Activated CD8-positive, alpha-beta T cell treated with anti-CD3 and anti-CD28 coated beads, Interleukin-2, amount 10 ng/mL, durations not matched to agents 7 days and 5 days (primary cell): Measurements from ENCODE around the gene SHC2. TPM values are rescaled to one million over a fixed set of nuclear protein-coding genes. Genes with fewer than 3 reads are reported as not detected.
A peak's percentile ranks its signal among the peaks of the same experiment; 100 is the strongest.
"Not testable (repeated sequence)": the region's sequence is repeated elsewhere in the genome, so short reads cannot be mapped to it uniquely, and the experiment has no call there.

Experiments used
- ATAC-seq: fragments of 150-1000 bp; cut with Tn5 transposase; one replicate; pipeline ENCODE4 v1.10.0; 2021; ENCODE audit warnings: moderate library complexity
- CTCF ChIA-PET: fragments of 350-600 bp; sonication (Branson Sonifier 250); formaldehyde crosslinking; loops from one replicate; lab custom pipeline; 2021; ENCODE audit warnings: antibody characterized with exemption; lab: Charles Lee
- POLR2A ChIA-PET: fragments of 350-600 bp; sonication (Branson Sonifier 250); formaldehyde crosslinking; loops from one replicate; lab custom pipeline; 2021; ENCODE audit warnings: antibody characterized with exemption; lab: Charles Lee
- DNase-seq: peaks from one replicate; pipeline ENCODE4 v3.0.0-alpha.2; 2020
- H3K27ac Mint-ChIP-seq: one replicate; pipeline ENCODE4 v1.8.0; 2021; ENCODE audit warnings: mild to moderate bottlenecking, mixed read lengths
- H3K27me3 Mint-ChIP-seq: one replicate; pipeline ENCODE4 v1.8.0; 2021; ENCODE audit warnings: low read depth, mixed read lengths
- H3K36me3 Mint-ChIP-seq: one replicate; pipeline ENCODE4 v1.8.0; 2021; ENCODE audit warnings: low read depth, mixed read lengths
- H3K4me1 Mint-ChIP-seq: one replicate; pipeline ENCODE4 v1.8.0; 2021; ENCODE audit warnings: low read depth, mixed read lengths
- H3K4me3 Mint-ChIP-seq: one replicate; pipeline ENCODE4 v1.8.0; 2021; ENCODE audit warnings: mild to moderate bottlenecking, mixed read lengths
- H3K9me3 Mint-ChIP-seq: one replicate; pipeline ENCODE4 v1.8.0; 2022; ENCODE audit warnings: mixed read lengths; ENCODE audit not compliant: insufficient read depth
- total RNA-seq, 2 experiments: library from RNA; stranded (reverse); gene quantifications; one replicate each; pipeline ENCODE4 v1.2.3, GENCODE V29; 2021

Gene SHC2
- total RNA-seq, 2 experiments from 2014 or later, result not detected

DNA sequence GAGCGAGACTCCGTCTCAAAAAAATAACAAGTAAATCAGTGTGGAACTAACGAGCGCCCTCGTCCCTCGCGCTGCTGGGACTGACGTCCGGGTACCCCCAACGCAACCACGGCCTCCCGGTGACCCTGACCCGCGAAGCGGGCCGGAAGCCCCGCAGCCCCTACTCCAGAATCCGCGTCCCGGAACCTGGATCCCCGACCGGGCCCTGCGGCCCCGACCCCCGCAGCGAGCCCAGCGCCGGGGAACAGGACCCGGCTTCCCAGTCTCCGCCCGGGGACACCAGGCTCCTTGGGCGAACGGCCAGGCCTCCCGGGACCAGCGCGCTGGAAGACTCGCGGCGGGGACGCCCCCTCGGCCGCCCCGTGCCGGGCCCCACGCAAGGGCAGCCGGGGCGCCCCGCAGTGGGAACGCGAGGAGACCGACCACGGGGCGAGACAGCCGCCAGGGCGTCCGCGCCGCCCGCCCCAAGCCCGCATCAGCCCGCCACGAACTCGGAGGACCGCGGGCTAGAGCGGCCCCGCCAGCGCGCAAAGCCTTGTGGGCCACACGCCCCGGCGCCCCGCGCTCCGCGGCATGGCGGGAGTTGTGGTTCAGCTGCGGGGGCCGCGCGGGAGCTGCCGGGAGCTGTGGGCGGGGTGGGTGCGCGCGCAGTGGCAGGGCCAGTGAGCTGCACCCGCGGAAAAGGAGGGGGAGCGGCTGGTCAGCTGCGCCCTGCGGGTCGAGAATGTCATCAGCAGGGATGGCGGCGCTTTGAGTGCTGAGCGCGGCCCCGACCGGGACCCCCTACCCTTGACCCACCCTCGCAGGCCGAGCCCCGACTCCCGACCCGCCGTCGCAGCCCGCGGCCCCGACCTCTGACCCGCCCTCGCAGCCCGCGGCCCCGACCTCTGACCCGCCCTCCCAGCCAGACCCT, 27.9 kb upstream of the SHC2 start:
- Mint-ChIP-seq H3K4me3 (peak overlapping the region; percentile 78), H3K27ac (peak overlapping the region; percentile 89), H3K9me3 (peaks cover 5% of the 10 kb centered on the region), H3K27me3 (peaks cover 4% of the 10 kb centered on the region), H3K4me1 (peaks cover 14% of the 10 kb centered on the region), H3K36me3 (peaks cover 4% of the 10 kb centered on the region)
- ATAC-seq (peak; percentile 89), DNase-seq (peak; percentile 93)
- CTCF ChIA-PET, result interaction anchor here (1.0 to 1.8 kb wide), 2 partner anchors 18 to 22 kb away, joined by 9 to 12 read pairs; no protein-coding TSS in a partner anchor
- POLR2A ChIA-PET, result interaction anchor here (0.6 to 1.1 kb wide), 6 partner anchors 18 to 116 kb away, joined by 3 to 6 read pairs (median 4); partner anchors contain the start of gene TPGS1

DNA sequence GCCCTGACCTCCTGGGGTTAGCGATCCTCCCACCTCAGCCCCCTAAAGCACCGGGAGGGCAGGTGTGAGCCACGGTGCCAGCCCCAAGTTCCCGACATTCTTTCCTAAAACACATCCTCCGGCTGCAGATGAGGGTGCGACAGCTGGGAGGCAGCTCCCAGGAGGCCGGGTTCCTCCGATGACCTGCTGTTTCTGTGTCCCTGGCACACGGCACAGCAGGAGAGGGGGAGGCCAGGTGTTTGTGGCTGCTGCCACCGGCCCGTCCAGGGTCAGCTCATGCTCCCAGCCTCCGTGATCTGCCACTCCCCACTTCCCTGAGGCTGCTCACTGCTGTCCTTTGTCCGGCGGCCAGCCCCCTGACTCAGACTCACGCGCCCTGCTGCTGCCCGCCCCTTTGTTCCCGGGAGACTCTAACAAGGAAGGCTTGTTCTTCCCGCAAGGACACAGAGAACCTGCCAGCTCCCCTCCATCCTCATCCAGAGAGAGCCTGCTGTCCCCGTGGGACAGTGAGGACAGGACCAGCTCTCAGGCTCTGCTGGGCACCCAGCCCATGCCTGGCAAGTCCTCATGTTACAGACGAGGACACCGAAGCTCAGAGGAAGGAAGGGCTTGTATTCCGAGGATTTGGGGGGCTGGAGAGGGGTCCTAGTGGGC, 24.9 kb upstream of the SHC2 start:
- Mint-ChIP-seq H3K4me3 (no peak overlapping the region), H3K36me3 (peaks cover 12% of the 10 kb centered on the region), H3K9me3 (peaks cover 13% of the 10 kb centered on the region), H3K4me1 (peaks cover 12% of the 10 kb centered on the region), H3K27ac (no peak overlapping the region), H3K27me3 (peaks cover 8% of the 10 kb centered on the region)
- CTCF ChIA-PET, result interaction anchor here (1.1 kb wide), 1 partner anchor 21 kb away, joined by 4 read pairs; the partner anchor contains the start of gene TPGS1
- POLR2A ChIA-PET, result no interaction called here
- ATAC-seq, result no peak
- no peak for DNase-seq

DNA sequence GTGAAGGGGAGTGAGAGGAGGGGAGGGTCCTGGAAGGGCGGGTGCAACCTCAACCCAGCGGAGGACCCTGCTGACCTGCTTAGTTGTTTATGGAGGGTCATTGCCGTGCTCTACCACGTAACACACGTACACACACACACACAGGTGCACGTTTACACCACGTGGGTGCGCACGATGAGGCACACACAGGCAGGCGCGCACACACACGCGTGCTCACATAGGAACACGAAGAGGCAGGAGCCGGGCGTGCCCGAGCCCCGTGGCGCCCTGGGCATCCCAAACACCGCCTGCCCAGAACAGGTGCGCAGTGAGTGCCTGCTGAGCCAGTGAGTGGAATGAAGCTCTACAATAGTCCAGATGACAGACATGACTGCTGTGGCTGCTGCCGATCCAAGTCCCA, 24.2 kb upstream of the SHC2 start:
- Mint-ChIP-seq H3K4me3 (no peak overlapping the region), H3K27me3 (peaks cover 14% of the 10 kb centered on the region), H3K36me3 (peaks cover 19% of the 10 kb centered on the region), H3K27ac (no peak overlapping the region), H3K9me3 (peaks cover 13% of the 10 kb centered on the region), H3K4me1 (peaks cover 9% of the 10 kb centered on the region)
- ATAC-seq (no peak), DNase-seq (no peak)
- CTCF ChIA-PET, result interaction anchor here (1.1 kb wide), 1 partner anchor 22 kb away, joined by 4 read pairs; the partner anchor contains the start of gene TPGS1
- POLR2A ChIA-PET, result no interaction called here

DNA sequence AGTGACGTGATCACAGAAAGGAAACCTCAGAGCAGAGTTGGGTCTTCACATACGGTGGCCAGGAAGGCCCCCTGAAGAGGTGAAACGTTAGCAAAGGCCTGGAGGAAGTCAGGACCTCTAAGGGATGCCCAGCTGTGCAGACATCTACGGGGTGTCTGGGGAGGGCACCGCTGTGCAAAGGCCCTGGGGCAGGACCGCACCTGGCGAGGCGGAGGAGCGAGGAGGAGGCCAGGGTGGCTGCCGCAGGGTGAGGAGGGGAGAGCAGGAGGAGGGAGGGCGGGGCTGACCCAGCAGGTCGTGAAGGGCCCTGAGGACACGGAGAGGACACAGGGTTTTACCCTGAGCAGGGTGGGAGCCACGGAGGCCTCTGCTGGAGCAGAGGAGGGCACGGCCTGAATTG, 23.7 kb upstream of the SHC2 start:
- ATAC-seq, result no peak
- H3K4me1 Mint-ChIP-seq, result peaks cover 5% of the 10 kb centered on the region
- no peak for DNase-seq
- CTCF ChIA-PET, result interaction anchor here (1.9 kb wide), 1 partner anchor 26 kb away, joined by 4 read pairs; no protein-coding TSS in a partner anchor
- POLR2A ChIA-PET, result no interaction called here
- peaks cover 22% of the 10 kb centered on the region for H3K36me3 Mint-ChIP-seq
- no peak overlapping the region for H3K27ac Mint-ChIP-seq
- peaks cover 14% of the 10 kb centered on the region for H3K27me3 Mint-ChIP-seq
- no peak overlapping the region for H3K4me3 Mint-ChIP-seq
- H3K9me3 Mint-ChIP-seq, result peaks cover 13% of the 10 kb centered on the region

DNA sequence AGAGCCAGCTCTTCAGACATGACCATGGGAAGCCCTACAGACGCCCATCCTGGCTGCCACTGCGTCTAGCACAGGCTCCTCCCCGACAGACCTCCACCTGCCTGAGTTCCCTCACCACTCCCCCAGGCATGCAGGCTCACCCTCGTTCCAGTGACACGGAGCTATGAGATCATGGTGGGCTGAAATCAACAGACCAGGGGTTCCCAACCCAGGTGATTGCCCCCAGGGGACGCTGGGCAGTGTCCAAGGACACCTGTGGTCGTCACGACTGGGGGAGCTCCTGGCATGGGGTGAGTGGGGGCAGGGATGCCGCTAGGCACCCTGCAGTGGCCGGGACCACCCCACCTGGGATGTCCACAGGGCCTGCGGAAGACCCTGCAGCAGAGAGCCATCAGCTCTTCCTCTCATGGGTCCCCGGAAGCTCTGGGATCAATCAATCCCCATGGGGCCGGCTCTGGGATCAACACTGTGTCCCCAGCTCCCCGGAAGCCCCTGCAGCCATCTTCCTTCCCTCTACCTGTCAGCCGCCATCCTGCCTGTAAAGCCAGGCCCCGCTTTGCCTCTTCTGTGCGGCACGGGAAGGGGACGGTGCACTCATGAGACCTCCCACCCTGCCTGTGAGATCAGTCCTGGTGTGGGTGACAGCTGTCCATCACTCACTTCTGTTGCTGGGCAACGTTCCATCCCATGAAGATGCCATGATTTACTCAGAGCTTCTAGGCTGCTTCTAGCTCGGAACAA, 22.7 kb upstream of the SHC2 start:
- ATAC-seq (no peak), DNase-seq (no peak)
- H3K27me3 Mint-ChIP-seq, result peaks cover 14% of the 10 kb centered on the region
- peaks cover 13% of the 10 kb centered on the region for H3K9me3 Mint-ChIP-seq
- H3K4me1 Mint-ChIP-seq, result peaks cover 4% of the 10 kb centered on the region
- H3K36me3 Mint-ChIP-seq, result peaks cover 21% of the 10 kb centered on the region
- POLR2A ChIA-PET, result no interaction called here
- no peak overlapping the region for H3K27ac Mint-ChIP-seq
- CTCF ChIA-PET, result interaction anchor here (1.9 kb wide), 1 partner anchor 27 kb away, joined by 4 read pairs; no protein-coding TSS in a partner anchor
- no peak overlapping the region for H3K4me3 Mint-ChIP-seq

DNA sequence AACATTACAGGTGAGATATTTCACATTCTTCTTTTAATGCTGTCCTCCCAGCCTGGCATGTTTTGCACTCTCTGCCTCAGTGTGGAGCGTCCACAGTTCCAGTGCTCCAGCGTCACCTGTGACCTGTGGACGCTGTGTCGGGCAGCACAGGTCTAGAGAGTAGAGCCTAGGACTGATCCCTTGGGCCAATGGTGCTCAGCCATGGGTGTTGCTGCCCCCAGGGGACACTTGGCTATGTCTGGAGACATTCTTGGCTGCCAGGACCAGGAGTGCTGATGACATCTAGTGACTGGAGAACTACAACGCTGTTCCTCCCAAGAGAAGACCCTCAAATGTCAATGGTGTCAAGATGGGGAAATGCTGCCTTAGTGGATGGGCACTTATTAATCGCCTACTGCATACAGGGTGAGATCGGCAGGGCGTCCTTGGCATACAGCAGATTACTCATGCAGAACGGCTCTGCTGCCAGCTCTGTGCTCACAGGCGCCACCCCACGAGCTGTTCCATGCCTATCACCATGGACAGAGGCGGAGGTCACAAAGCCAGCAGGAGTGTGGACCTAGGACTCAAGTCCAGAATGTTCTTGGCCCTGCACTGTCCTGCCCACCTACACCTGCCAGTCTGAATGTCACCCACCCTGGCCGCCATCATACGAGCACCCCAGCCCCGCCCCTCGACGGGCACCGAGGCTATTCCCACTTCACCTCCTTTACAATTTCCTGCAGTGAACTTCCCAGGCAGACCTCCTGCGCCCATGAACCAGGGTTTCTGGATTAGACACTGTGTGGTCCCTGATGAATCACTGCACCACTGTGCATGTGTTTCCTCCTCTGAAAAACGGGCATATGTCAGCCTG, 21.6 kb upstream of the SHC2 start:
- DNase-seq (no peak), ATAC-seq (no peak)
- Mint-ChIP-seq H3K27ac (no peak overlapping the region), H3K9me3 (peaks cover 8% of the 10 kb centered on the region), H3K4me1 (no peaks in the 10 kb centered on the region), H3K36me3 (peaks cover 18% of the 10 kb centered on the region), H3K4me3 (no peak overlapping the region), H3K27me3 (peaks cover 14% of the 10 kb centered on the region)
- ChIA-PET CTCF (interaction anchor here (1.9 kb wide), 1 partner anchor 28 kb away, joined by 4 read pairs; no protein-coding TSS in a partner anchor), POLR2A (no interaction called here)

DNA sequence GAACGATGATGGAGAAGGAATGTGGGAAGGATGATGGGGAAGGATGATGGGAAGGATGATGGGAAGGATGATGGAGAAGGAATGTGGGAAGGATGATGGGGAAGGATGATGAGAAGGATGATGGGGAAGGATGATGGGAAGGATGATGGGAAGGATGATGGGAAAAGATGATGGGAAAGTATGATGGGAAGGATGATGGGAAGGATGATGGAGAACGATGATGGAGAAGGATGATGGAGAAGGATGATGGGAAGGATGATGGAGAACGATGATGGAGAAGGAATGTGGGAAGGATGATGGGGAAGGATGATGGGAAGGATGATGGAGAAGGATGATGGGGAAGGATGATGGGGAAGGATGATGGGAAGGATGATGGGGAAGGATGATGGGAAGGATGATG, 20.3 kb upstream of the SHC2 start:
- peaks cover 12% of the 10 kb centered on the region for H3K27me3 Mint-ChIP-seq
- CTCF ChIA-PET, H3K9me3 Mint-ChIP-seq, POLR2A ChIA-PET, H3K4me1 Mint-ChIP-seq, ATAC-seq, DNase-seq: not testable (repeated sequence)
- H3K36me3 Mint-ChIP-seq, result peaks cover 18% of the 10 kb centered on the region
- peak overlapping the region; percentile 78 for H3K27ac Mint-ChIP-seq
- peak overlapping the region; percentile 37 for H3K4me3 Mint-ChIP-seq

DNA sequence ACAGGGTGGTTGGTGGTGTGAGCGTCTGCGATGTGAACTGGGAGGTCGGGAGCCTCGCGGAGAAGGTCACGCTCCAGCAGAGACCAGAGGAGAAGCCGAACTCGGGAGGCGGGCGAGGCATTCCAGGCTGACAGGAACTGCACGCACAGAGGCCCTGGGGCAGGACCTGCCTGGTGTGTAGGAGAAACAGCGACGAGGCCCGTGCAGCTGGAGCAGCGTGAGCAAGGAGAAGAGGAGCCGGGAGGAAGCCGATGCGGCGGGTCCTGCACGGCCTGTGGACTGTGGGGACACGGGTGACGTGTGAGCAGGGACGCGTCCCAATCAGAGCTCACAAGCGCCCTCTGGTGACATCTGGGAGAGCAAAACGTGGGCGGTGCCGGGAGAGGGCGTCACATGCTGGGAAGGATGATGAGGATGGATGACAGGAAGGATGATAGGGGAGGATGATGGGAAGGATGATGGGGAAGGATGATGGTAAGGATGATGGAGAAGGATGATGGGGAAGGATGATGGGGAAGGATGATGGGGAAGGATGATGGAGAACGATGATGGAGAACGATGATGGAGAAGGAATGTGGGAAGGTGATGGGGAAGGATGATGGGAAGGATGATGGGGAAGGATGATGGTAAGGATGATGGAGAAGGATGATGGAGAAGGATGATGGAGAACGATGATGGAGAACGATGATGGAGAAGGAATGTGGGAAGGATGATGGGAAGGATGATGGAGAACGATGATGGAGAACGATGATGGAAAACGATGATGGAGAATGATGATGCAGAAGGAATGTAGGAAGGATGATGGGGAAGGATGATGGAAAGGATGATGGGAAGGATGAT, 19.4 kb upstream of the SHC2 start:
- ATAC-seq (no peak), DNase-seq (peak; percentile 39)
- ChIA-PET CTCF (no interaction called here), POLR2A (no interaction called here)
- Mint-ChIP-seq H3K9me3 (peaks cover 8% of the 10 kb centered on the region), H3K4me1 (no peaks in the 10 kb centered on the region), H3K27me3 (peaks cover 12% of the 10 kb centered on the region), H3K36me3 (peaks cover 18% of the 10 kb centered on the region), H3K4me3 (peak overlapping the region; percentile 37), H3K27ac (peak overlapping the region; percentile 78)

DNA sequence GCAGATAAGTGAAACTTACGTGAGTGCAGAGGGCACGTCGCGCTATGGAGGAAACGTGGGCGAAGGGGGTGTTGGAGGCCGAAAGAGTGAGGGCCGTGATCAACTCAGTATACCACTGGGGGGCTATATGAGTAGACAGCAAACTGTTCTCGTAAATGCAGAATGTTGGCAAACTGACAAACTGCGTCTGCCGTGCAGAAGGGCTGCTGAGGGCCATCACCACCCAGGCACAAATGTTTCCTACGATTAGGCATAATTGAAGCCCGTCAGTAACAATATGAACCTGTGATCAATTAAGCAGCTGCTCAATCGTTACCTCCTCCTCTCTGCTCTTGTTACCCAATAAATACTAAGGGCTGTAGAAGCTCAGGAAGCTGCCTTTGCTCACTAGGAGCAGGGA, 18.1 kb upstream of the SHC2 start:
- POLR2A ChIA-PET, result no interaction called here
- H3K27me3 Mint-ChIP-seq, result peaks cover 11% of the 10 kb centered on the region
- peaks cover 18% of the 10 kb centered on the region for H3K36me3 Mint-ChIP-seq
- H3K4me3 Mint-ChIP-seq, result no peak overlapping the region
- DNase-seq (no peak), ATAC-seq (no peak)
- H3K9me3 Mint-ChIP-seq, result peaks cover 8% of the 10 kb centered on the region
- H3K4me1 Mint-ChIP-seq, result no peaks in the 10 kb centered on the region
- no peak overlapping the region for H3K27ac Mint-ChIP-seq
- CTCF ChIA-PET, result no interaction called here

DNA sequence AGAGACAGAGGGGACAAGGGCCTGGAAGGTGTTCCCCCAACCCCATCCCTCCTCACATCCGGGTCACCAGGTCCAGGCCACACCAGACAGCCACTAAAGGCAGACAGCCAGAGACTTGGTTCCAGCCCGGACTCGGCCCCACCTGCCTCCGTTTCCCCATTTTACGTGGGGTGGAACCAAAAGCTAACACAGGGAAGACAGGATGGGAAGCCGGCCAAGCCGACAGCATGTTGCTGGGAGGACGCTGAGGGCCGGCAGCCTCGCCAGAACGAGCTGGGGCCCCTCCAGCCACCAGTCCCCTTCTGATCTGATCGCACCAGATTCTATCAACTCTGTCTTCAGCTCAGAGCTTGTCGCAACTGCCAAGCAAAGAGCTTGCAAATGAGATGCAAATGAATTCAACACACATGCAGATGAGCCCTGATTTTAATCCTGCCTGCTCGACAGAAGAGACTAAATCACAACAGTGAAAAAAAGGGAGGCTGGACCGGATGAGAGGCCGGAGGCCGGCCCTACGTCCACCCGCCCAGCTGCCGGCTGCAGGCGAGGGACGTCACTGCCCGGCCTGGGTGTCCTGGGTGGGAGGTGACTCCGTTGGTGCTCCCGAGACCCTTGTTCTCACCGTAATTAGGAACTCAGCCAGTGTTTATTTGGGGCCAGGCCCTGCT, 17.5 kb upstream of the SHC2 start:
- no peak overlapping the region for H3K4me3 Mint-ChIP-seq
- ChIA-PET CTCF (no interaction called here), POLR2A (no interaction called here)
- H3K9me3 Mint-ChIP-seq, result peaks cover 8% of the 10 kb centered on the region
- ATAC-seq (no peak), DNase-seq (no peak)
- H3K27ac Mint-ChIP-seq, result no peak overlapping the region
- peaks cover 18% of the 10 kb centered on the region for H3K36me3 Mint-ChIP-seq
- H3K27me3 Mint-ChIP-seq, result peaks cover 11% of the 10 kb centered on the region
- H3K4me1 Mint-ChIP-seq, result no peaks in the 10 kb centered on the region
